Esophagus squamous epithelium (tissue), 4 donors: Measurements from ENCODE around the gene FUT4.

ENCODE experiments used
- POLR2A ChIP-seq, 4 donors: fragments of 450-650 bp; IDR thresholded peaks; one replicate each; pipeline ENCODE4 v1.6.1; 2017; ENCODE audit warnings: antibody characterized with exemption in 4 of 4, mild to moderate bottlenecking in 4 of 4, moderate library complexity in 3 of 4
- TF ChIP-seq, protein P1 (sequence below), 6 experiments: fragments of 450-650 bp in 4 of 6; fragments of 200-600 bp in 2 of 6; sonication (generic) in 2 of 6; IDR thresholded peaks; one replicate each; pipeline ENCODE4 v1.5.1; 2016 to 2019; ENCODE audit warnings: antibody characterized with exemption in 6 of 6, mild to moderate bottlenecking in 4 of 6, moderate library complexity in 4 of 6

DNA sequence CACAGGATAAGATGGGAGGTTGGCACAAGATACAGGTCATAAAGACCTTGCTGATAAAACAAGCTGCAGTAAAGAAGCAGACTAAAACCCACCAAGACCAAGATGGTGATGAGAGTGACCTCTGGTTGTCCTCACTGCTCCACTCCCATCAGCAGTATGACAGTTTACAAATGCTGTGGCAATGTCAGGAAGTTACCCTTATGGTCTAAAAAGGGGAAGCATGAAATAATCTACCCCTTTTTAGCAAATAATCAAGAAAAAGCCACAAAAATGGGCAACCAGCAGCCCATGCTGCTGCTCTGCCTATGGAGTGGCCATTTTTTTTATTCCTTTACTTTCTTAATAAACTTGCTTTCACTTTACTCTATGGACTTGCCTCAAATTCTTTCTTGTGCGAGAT, 14.7 kb downstream of the FUT4 start:
- TF ChIP-seq, protein P1, sequence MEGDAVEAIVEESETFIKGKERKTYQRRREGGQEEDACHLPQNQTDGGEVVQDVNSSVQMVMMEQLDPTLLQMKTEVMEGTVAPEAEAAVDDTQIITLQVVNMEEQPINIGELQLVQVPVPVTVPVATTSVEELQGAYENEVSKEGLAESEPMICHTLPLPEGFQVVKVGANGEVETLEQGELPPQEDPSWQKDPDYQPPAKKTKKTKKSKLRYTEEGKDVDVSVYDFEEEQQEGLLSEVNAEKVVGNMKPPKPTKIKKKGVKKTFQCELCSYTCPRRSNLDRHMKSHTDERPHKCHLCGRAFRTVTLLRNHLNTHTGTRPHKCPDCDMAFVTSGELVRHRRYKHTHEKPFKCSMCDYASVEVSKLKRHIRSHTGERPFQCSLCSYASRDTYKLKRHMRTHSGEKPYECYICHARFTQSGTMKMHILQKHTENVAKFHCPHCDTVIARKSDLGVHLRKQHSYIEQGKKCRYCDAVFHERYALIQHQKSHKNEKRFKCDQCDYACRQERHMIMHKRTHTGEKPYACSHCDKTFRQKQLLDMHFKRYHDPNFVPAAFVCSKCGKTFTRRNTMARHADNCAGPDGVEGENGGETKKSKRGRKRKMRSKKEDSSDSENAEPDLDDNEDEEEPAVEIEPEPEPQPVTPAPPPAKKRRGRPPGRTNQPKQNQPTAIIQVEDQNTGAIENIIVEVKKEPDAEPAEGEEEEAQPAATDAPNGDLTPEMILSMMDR (IDR thresholded peaks at IDR 0.05) = no peak
- no peak for TF ChIP-seq POLR2A (IDR thresholded peaks at IDR 0.05)
